Mucosa of stomach (tissue), 1 donor: ENCODE data around the gene ZNF282.
"Not testable (repeated sequence)": the region's sequence is repeated elsewhere in the genome, so short reads cannot be mapped to it uniquely, and the experiment has no call there.

Experiments
- H3K27me3 ChIP-seq: one replicate; pipeline ENCODE4 v1.7.0; 2013; ENCODE audit warnings: mild to moderate bottlenecking, low read length; ENCODE audit not compliant: control insufficient read depth, insufficient read depth
- H3K36me3 ChIP-seq: one replicate; pipeline ENCODE4 v1.7.0; 2013; ENCODE audit warnings: low read length; ENCODE audit not compliant: control insufficient read depth, insufficient read depth
- H3K4me1 ChIP-seq: one replicate; pipeline ENCODE4 v1.7.0; 2013; ENCODE audit warnings: mild to moderate bottlenecking, low read length; ENCODE audit not compliant: control insufficient read depth, insufficient read depth
- H3K4me3 ChIP-seq: one replicate; pipeline ENCODE4 v1.7.0; 2013; ENCODE audit warnings: low read length
- H3K9ac ChIP-seq: one replicate; pipeline ENCODE4 v1.7.0; 2013; ENCODE audit warnings: mild to moderate bottlenecking, low read length, moderate library complexity
- H3K9me3 ChIP-seq: one replicate; pipeline ENCODE4 v1.7.0; 2013; ENCODE audit warnings: mild to moderate bottlenecking, low read length, moderate library complexity; ENCODE audit not compliant: control insufficient read depth
- donor health status: Pancreatic carcinoma.

ZNF282 gene

DNA sequence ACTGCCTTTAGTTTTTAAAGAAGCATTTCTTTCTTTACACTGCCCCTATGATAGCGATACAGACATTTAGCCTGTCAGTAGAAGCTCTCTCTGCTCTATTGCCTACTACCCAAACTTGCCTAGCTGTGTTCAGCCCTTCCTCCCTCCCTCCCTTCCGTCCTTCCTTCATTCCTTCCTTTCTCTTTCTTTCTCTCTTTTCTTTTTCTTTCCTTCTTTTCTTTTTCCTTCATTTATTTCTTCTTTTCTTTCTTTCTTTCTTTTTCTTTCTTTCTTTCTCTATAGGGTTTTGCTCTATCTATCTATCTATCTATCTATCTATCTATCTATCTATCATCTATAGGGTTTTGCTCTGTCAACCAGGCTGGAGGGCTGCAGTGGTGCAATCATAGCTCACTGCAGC, 37.0 kb downstream of the ZNF282 start:
- Histone ChIP-seq H3K36me3 (no peaks in the 10 kb centered on the region), H3K4me1 (no peaks in the 10 kb centered on the region), H3K9ac (no peak overlapping the region), H3K9me3 (no peaks in the 10 kb centered on the region), H3K4me3 (no peak overlapping the region), H3K27me3 (no peaks in the 10 kb centered on the region)

DNA sequence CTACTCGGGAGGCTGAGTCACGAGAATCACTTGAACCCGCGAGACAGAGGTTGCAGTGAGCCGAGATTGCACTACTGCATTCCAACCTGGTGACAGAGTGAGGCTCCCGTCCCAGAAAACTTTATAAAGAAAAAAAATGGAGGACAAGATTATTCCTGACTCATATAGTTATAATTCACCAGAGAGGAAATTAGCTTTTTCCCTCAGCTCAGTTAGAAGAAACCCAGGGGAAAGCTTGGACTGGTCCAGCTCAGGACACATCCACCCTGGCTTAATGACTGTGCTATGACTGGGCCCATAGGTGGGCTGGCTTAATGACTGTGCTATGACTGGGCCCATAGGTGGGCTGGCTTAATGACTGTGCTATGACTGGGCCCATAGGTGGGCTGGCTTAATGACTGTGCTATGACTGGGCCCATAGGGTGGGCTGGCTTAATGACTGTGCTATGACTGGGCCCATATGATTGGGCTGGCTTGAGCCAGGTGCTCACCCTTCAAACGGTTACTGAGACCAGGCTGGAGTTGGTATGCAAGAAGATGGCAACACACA, 38.4 kb downstream of the ZNF282 start:
- not testable (repeated sequence) for H3K36me3 ChIP-seq, H3K9me3 ChIP-seq, H3K27me3 ChIP-seq, H3K4me1 ChIP-seq, H3K9ac ChIP-seq, H3K4me3 ChIP-seq

DNA sequence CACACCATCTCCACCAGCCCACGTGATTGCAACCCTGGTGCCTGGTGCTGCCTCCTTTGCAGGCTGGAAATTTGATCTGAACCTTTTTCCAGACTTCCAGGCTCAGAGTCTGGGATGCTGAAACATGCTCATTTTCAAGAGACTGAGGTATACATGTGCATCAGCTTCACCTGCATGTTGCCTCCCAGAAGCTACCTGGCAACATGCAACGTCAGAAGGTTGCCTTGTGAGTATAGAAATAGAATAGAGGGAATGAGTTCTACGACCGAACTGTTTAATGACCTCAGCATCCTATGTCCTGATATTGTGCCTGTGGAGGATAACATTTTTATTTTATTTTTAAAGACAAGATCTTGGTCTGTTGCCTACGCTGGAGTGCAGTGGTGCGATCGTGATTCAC, 42.2 kb downstream of the ZNF282 start:
- Histone ChIP-seq H3K9ac (no peak overlapping the region), H3K4me3 (no peak overlapping the region), H3K36me3 (no peaks in the 10 kb centered on the region), H3K27me3 (no peaks in the 10 kb centered on the region), H3K9me3 (no peaks in the 10 kb centered on the region), H3K4me1 (peaks cover 13% of the 10 kb centered on the region)

DNA sequence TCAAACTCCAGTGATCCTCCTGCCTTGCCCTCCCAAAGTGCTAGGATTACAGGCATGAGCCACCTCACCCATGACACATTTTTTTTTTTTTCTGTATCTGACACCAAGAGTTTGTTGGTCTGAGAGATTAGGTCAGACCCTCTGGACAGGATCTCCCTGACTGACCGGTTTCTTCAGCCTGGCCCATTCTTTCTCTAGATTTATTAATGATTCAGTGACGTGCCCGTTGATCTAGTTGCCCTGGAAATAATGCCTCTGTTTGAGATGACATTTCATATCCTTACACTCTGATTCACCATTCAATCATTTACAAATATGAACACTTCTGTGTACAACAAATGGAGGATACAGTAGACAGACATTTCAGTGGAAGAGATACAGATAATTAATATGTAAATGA, 42.7 kb downstream of the ZNF282 start:
- Histone ChIP-seq H3K9me3 (no peaks in the 10 kb centered on the region), H3K4me3 (no peak overlapping the region), H3K9ac (no peak overlapping the region), H3K27me3 (no peaks in the 10 kb centered on the region), H3K36me3 (no peaks in the 10 kb centered on the region), H3K4me1 (peaks cover 13% of the 10 kb centered on the region)

DNA sequence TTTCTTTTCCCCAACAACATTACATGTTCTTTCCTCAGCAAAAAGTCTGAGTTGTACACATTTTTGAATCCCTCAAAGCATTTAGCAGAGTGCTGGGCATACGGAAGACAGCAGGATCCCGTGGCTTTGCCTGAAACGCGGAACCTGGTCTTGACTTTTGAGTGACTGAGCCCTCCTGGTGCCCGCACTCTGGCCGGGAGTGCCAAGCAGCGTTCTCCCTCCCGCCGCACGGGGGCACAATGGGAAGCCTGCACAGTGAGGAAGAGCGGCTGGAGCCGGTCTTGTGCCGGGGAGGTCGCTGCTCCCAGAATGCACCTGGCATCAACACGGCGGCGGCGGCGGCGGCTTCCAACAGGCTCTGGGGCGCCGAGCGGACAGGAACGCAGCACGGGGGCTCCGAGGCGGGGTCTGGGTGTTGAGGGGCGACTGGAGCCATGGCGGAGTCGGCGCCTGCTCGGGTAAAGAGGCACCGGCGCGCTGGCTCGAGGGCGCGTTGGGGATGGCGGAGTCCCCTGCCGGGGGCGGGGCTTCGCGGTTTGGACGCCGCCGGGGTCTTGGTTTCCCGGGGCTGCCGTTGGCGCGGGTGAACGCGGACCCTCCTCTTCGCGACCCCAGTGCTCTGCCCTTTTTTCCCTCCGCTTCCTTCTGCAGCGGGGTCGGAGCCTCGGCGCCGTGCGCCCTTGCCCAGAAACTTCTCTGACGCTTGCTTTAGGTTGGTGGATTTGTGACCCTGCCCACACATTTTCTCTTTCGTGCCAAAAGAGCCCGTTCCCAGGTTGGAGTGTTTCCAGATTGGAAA, 44.2 kb downstream of the ZNF282 start, which contains the start of gene ZNF212:
Gene ZNF212 (plus strand): TSS at position 307 of the 799 bp plus-strand sequence. CDS start 128 bp downstream, at position 435.
- H3K36me3 ChIP-seq, result no peaks in the 10 kb centered on the region
- H3K27me3 ChIP-seq, result no peaks in the 10 kb centered on the region
- H3K9me3 ChIP-seq, result no peaks in the 10 kb centered on the region
- peaks cover 13% of the 10 kb centered on the region for H3K4me1 ChIP-seq
- H3K9ac ChIP-seq, result peak within 1 kb of the TSS; percentile 93
- peak within 1 kb of the TSS; percentile 96 for H3K4me3 ChIP-seq

DNA sequence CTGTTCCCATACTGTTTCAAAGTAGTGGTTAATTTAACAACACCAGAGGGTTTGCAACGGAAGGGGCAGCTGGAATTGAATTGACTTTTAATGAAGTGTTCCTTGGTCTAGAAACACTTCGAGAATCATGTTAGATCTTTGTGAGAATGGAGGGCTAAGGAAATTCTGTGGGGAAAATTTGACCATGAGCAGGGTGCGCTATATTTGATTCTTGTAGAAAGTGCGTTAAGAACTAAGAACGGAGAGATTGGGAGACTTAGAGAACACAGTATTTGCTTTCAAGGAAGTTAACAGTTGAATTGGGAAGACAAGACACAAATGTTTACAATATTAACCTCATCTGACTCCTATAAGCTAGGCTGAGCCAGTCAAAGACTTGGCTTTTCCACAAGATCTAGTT, 45.3 kb downstream of the ZNF282 start:
- Histone ChIP-seq H3K9me3 (no peaks in the 10 kb centered on the region), H3K36me3 (no peaks in the 10 kb centered on the region), H3K4me1 (peaks cover 13% of the 10 kb centered on the region), H3K4me3 (peak overlapping the region; percentile 96), H3K27me3 (no peaks in the 10 kb centered on the region), H3K9ac (peak overlapping the region; percentile 93)

DNA sequence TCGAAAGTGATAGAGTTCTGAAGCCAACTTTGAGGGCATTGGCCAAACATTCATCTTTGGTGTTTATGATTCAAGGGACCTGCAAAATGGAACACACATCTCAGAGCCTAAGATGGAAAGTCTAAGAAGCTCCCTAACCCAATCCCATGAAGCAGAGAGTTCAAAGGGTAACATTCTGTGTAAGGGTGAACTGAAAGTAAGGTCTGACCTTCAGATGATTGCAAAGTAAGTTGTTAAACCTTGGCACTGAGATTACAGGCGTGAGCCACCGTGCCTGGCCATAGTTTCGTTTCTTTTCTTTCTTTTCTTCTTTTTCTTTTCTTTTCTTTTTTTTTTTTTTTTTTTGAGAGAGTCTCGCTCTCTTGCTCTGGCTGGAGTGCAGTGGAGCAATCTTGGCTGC, 46.4 kb downstream of the ZNF282 start:
- H3K4me3 ChIP-seq, result no peak overlapping the region
- H3K9ac ChIP-seq, result no peak overlapping the region
- H3K27me3 ChIP-seq, result no peaks in the 10 kb centered on the region
- H3K36me3 ChIP-seq, result no peaks in the 10 kb centered on the region
- H3K4me1 ChIP-seq, result peaks cover 13% of the 10 kb centered on the region
- H3K9me3 ChIP-seq, result no peaks in the 10 kb centered on the region

DNA sequence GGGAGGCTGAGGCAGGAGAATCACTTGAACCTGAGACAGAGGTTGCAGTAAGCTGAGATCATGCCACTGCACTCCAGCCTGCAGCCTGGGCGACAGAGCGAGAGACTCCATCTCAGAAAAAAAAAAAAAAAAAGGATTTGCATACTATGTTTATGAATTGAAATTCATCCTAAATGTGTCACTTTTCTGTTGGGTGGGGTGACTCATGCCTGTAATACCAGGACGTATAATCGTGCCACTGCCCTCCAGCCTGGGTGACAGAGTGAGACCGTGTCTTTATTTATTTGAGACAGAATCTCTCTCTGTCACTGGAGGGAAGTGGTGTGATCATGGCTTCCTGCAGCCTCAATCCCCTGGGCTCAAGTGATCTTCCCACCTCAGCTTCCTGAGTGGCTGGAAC, 49.9 kb downstream of the ZNF282 start:
- Histone ChIP-seq H3K36me3 (no peaks in the 10 kb centered on the region), H3K4me1 (peaks cover 9% of the 10 kb centered on the region), H3K4me3 (no peak overlapping the region), H3K9me3 (no peaks in the 10 kb centered on the region), H3K27me3 (no peaks in the 10 kb centered on the region), H3K9ac (no peak overlapping the region)

DNA sequence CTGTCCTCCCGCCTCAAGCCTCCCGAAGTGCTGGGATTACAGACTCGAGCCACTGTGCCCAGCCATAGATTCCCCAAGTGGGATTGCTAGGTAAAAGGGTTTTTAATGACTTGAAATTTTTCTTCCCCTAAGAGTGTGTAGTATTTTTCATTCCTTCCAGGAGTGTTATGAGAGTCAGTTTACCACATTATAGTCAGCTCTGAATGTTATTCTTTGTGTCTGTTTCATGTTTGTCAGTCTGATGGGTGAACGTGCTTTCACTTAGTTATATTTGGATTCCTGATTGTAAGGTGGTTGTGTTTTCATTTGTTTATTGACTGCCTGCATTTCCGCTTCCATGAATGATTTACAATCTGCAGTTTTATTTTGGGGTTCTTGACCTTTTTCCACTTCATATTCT, 50.4 kb downstream of the ZNF282 start:
- Histone ChIP-seq H3K36me3 (no peaks in the 10 kb centered on the region), H3K4me3 (no peak overlapping the region), H3K27me3 (no peaks in the 10 kb centered on the region), H3K4me1 (peaks cover 4% of the 10 kb centered on the region), H3K9me3 (no peaks in the 10 kb centered on the region), H3K9ac (no peak overlapping the region)

DNA sequence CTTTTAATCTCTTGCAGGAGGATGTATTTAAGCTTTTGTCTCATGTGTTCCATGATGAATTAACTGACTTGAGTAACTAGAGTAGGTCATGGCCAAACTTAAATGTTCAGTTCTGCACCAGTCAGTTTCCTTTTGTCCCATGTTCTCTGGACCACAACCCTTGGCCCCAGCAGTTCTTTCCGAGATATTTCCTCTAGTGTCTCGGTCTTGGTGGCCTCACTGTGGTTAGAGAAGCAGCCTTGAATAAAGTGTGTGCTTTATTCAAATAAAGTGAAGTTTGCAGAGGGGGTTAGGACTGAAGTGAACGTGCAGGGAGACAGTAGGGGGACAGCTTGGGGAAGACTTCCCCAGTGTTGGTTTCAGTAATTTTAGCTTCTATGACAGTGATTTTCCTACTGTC, 53.4 kb downstream of the ZNF282 start:
- no peak overlapping the region for H3K4me3 ChIP-seq
- no peaks in the 10 kb centered on the region for H3K27me3 ChIP-seq
- no peak overlapping the region for H3K9ac ChIP-seq
- no peaks in the 10 kb centered on the region for H3K9me3 ChIP-seq
- no peaks in the 10 kb centered on the region for H3K4me1 ChIP-seq
- peaks cover 5% of the 10 kb centered on the region for H3K36me3 ChIP-seq

DNA sequence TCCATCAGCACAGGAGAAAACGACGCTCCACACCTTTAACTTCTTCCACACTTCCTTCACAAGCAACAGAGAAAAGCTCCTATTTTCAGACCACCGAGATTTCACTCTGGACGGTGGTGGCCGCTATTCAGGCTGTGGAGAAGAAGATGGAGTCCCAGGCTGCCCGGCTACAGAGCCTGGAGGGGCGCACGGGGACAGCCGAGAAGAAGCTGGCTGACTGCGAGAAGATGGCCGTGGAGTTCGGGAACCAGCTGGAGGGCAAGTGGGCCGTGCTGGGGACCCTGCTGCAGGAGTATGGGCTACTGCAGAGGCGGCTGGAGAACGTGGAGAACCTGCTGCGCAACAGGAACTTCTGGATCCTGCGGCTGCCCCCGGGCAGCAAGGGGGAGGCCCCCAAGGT, 54.8 kb downstream of the ZNF282 start:
- H3K4me1 ChIP-seq, H3K4me3 ChIP-seq, H3K9me3 ChIP-seq, H3K9ac ChIP-seq, H3K27me3 ChIP-seq: not testable (repeated sequence)
- H3K36me3 ChIP-seq, result peaks cover 12% of the 10 kb centered on the region

DNA sequence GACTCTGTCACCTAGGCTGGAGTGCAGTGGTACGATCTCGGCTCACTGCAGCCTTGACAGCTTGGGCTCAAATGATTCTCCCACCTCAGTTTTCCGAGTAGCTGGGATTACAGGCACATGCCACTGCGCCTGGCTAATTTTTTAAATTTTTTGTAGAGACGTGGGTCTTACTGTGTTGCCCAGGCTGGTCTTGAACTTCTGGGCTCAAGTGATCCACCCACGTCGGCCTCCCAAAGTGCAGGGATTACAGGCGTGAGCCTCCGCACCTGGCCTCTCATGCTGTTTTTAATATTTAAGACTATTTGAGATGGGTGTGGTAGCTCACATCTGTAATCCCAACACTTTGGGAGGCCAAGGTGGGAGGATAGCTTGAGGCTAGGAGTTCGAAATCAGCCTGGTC, 56.2 kb downstream of the ZNF282 start:
- H3K9ac ChIP-seq, H3K9me3 ChIP-seq, H3K27me3 ChIP-seq, H3K4me1 ChIP-seq, H3K4me3 ChIP-seq: not testable (repeated sequence)
- peaks cover 12% of the 10 kb centered on the region for H3K36me3 ChIP-seq
